AG04449 (cell line): ENCODE measurements around the gene COX6B2.

ENCODE experiments used
- CTCF ChIA-PET: fragments of 350-600 bp; formaldehyde crosslinking; extraction: SDS; loops from one replicate; lab custom pipeline; 2021; ENCODE audit warnings: antibody characterized with exemption; lab: Yijun Ruan, JAX
- POLR2A ChIA-PET: fragments of 400-600, 350-600 bp; formaldehyde crosslinking; extraction: SDS; loops from one replicate; lab custom pipeline; 2020; ENCODE audit warnings: antibody characterized with exemption, inconsistent platforms; lab: Yijun Ruan, JAX
- DNase-seq: peaks from one replicate; pipeline ENCODE4 v3.0.0-alpha.2; 2010; ENCODE audit warnings: low read depth, low spot score
- H3K4me3 ChIP-seq: 2 replicates; pipeline ENCODE4 v1.5.1; 2011; ENCODE audit warnings: low read depth, mild to moderate bottlenecking, control low read depth, low read length
- CTCF ChIP-seq: IDR thresholded peaks from one replicate; pipeline ENCODE4 v1.5.1; 2011; ENCODE audit warnings: mild to moderate bottlenecking, moderate library complexity, low read length, control low read depth, inconsistent platforms; ENCODE audit not compliant: insufficient read depth; ENCODE audit errors: missing control alignments

The COX6B2 gene

GRCh38 chr19:55358493-55358892 is 4.0 kb upstream of the COX6B2 start:
- no peak overlapping the region for H3K4me3 ChIP-seq
- ChIA-PET POLR2A (interaction anchor here (1.6 kb wide), 1 partner anchor 12 kb away, joined by 3 read pairs; the partner anchor contains the start of gene IL11), CTCF (interaction anchor here (0.6 kb wide), 1 partner anchor 56 kb away, joined by 3 read pairs; no protein-coding TSS in a partner anchor)
- DNase-seq, result no peak
- no peak for TF ChIP-seq CTCF

- CTCF ChIA-PET, result interaction anchor here (1.0 to 1.8 kb wide), 2 partner anchors 64 to 112 kb away, joined by 3 to 7 read pairs; no protein-coding TSS in a partner anchor
- no peak overlapping the region for H3K4me3 ChIP-seq
- TF ChIP-seq CTCF, result no peak
Measured at GRCh38 chr19:55355213-55355821, 798 bp upstream of the COX6B2 start.

GRCh38 chr19:55353803-55354697 is 469 bp downstream of the COX6B2 start:
- ChIA-PET CTCF (interaction anchor here (1.1 to 1.3 kb wide), 2 partner anchors 15 kb away, joined by 3 to 4 read pairs; partner anchors contain the start of gene KMT5C), POLR2A (interaction anchor here (0.5 to 1.4 kb wide), 2 partner anchors 10 to 53 kb away, joined by 3 to 4 read pairs; partner anchors contain the start of gene UBE2S)
- no peak for TF ChIP-seq CTCF
- DNase-seq, result no peak
- peak overlapping the region; percentile 59 for H3K4me3 ChIP-seq

More at GRCh38 chr19:55355213-55355821, 798 bp upstream of the COX6B2 start:
- POLR2A ChIA-PET, result no interaction called here
- DNase-seq, result no peak

GRCh38 chr19:55353356-55353802 is 1.1 kb downstream of the COX6B2 start:
- peak overlapping the region; percentile 59 for H3K4me3 ChIP-seq
- no peak for TF ChIP-seq CTCF
- ChIA-PET CTCF (interaction anchor here (1.1 to 1.3 kb wide), 2 partner anchors 14 to 16 kb away, joined by 3 to 4 read pairs; partner anchors contain the start of gene KMT5C), POLR2A (interaction anchor here (1.4 kb wide), 1 partner anchor 54 kb away, joined by 4 read pairs; the partner anchor contains the start of gene UBE2S)
- DNase-seq, result no peak

- POLR2A ChIA-PET, result interaction anchor here (1.4 kb wide), 1 partner anchor 55 kb away, joined by 4 read pairs; the partner anchor contains the start of gene UBE2S
Measured at GRCh38 chr19:55352549-55353145, 1.9 kb downstream of the COX6B2 start.

More at GRCh38 chr19:55352549-55353145, 1.9 kb downstream of the COX6B2 start:
- no peak for TF ChIP-seq CTCF
- CTCF ChIA-PET, result interaction anchor here (1.1 to 1.3 kb wide), 2 partner anchors 14 to 16 kb away, joined by 3 to 4 read pairs; partner anchors contain the start of gene KMT5C
- DNase-seq, result no peak
- H3K4me3 ChIP-seq, result no peak overlapping the region
